IPS DF 4.7 (cell line): Measurements from ENCODE around the gene HELZ.
"Not testable (repeated sequence)": the region's sequence is repeated elsewhere in the genome, so short reads cannot be mapped to it uniquely, and the experiment has no call there.

Source experiments
- DNase-seq: peaks from one replicate; pipeline ENCODE4 v3.0.0-alpha.2; 2013; ENCODE audit warnings: low spot score; ENCODE audit errors: extremely low read depth

Gene HELZ

DNA sequence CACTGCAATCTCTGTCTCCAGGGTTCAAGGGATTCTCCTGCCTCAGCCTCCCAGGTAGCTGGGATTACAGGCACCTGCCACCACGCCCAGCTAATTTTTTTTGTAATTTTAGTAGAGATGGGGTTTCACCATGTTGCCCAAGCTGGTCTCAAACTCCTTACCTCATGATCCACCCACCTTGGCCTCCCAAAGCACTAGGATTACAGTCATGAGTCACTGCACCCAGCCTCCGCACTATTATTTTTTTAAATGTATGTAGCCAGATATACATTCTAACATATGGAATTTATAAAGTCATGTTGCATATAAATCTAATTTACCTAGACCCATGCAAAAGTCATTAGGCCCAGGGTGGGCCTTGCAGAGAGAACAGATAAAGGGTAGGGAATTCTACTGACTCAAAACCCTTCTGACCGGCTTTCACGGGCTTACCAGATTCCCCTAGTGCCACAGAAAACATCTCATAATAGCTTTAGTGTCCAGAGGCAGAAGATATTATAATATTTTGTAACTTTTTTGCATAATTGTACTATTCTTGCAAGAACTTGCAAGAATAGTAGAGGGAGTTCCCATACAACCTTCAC lies 20.5 kb upstream of the HELZ start:
- no peak for DNase-seq

DNA sequence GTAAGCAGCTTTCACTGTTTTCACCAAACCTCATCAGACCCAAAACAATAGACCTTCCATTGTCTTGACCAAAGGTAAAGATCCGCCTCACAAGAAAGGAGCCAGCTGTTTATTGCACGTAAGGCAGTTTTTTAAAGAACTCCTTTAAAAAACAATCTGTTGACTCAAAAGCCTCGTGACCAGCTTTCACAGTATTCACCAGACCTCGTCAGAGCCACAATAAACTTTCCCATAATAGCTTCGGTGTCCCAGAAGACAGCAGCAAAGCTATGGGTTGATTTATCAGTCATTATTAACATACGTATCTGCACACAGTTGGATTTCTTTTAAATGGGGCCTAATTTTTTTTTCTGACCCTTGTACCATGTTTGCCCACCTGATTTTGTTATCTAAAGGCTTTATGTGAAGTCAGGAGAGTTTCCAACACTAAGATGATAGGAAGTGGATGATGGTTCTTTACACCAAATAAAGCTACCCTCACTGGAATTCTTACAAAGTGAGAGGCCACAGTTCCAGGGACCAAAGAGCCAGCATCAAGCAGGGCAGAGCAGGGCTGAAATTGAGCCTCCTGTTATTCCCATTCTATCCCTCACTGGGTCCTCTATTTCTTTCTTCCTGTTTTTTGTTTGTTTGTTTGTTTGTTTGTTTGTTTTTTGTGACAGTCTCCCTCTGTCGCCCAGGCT lies 17.6 kb upstream of the HELZ start:
- no peak for DNase-seq

GRCh38 chr17:67260170-67260987 lies 15.4 kb upstream of the HELZ start:
- no peak for DNase-seq

DNA sequence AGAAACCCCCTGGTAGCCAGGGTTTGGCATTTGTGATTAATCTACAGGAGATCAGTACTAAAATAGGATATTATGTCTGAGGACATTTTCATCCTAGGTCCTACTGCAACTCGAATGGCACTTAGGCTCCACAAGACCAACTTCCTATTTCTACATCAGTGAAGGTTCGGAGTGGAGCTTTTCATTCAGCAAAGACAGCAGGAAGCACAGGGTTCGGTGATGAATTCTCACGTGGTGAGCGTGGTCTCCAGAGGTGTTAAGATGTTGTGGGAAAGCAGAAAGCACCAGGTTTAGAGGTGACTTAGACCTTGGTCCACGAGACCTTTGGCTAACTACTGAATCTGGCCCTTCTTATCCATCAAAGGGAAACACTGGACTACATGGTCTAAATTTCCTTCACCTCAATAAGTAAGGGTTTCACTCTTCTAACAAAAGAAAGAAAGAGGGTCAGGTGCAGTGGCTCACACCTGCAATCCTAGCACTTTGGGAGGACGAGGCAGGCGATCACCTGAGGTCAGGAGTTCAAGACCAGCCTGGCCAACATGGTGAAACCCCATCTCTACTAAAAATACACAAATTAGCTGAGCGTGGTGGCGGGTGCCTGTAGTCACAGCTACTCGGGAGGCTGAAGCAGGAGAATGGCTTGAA lies 13.9 kb upstream of the HELZ start:
- DNase-seq = no peak

DNA sequence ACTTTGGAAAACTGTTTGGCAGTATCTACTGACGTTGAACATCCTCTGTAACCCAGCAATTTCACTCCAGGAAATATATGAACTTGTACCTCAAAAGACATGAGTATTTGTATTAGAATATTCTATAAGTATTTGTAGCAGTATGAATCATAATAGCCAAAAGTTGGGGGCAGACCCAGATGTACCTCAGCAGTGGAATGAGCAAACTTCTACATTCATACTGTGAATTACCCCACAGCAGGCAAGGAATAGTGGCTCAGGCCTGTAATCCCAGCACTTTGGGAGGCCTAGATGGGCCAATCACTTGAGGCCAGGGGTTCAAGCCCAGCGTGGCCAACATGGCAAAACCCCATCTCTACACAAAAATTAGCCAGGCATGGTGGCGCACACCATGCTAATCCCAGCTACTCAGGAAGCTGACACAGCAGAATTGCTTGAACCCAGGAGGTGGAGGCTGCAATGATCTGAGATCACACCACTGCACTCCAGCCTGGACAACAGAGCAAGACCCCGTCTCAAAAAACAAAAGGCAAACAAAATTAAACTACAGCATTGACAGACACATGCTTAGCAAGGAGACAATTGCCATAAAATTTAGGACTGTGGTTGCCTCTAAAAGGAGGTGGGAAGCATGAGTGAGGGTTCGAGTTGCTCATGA lies 11.2 kb upstream of the HELZ start:
- no peak for DNase-seq

DNA sequence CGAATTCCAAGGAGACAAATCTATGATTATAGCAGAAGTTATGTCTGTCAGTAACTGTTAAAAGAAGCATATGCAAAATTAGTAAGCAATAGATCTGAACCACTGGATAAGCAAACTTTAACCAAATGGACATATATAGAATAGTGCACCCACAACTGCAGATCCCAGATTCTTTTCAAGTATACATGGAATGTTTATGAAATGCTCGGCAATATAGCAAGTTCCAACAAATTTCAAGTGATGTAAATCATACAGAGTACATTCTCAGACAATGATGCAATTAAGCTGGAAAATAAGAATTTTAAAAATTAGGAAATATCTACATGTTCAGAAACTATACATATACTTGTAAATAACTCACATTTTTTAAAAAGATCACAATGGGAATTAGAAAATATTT lies 8.4 kb upstream of the HELZ start:
- no peak for DNase-seq

DNA sequence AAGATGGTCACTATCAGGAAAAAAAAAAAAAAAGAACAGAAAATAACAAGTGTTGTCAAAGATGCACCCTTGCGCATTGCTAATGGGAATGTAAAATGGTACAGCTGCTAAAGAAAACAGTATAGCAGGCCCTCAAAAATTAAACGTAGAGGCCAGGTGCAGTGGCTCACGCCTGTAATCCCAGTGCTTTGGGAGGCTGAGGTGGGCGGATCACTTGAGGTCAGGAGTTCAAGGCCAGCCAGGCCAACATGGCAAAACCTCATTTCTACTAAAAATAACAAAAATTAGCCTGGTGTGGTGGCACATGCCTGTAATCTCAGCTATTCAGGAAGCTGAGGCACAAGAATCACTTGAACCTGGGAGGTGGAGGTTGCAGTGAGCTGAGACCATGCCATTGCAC lies 6.6 kb upstream of the HELZ start:
- not testable (repeated sequence) for DNase-seq

GRCh38 chr17:67248291-67248690 lies 3.3 kb upstream of the HELZ start:
- no peak for DNase-seq

GRCh38 chr17:67247416-67247900 lies 2.5 kb upstream of the HELZ start:
- DNase-seq = no peak

GRCh38 chr17:67246653-67247415 lies 1.8 kb upstream of the HELZ start:
- DNase-seq = no peak

DNA sequence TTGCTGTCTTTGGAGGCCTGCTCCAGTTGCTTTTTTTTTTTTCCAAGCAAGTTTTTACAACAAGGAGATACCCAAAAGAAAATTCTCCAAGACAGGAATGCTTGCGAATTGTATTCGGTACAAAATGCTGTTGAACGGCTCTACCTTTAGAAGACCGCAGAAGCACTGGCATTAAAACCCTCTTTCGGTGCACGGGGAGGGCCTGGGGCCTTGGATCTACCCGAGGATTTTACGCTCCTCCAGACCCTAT lies 1.3 kb upstream of the HELZ start:
- no peak for DNase-seq

DNA sequence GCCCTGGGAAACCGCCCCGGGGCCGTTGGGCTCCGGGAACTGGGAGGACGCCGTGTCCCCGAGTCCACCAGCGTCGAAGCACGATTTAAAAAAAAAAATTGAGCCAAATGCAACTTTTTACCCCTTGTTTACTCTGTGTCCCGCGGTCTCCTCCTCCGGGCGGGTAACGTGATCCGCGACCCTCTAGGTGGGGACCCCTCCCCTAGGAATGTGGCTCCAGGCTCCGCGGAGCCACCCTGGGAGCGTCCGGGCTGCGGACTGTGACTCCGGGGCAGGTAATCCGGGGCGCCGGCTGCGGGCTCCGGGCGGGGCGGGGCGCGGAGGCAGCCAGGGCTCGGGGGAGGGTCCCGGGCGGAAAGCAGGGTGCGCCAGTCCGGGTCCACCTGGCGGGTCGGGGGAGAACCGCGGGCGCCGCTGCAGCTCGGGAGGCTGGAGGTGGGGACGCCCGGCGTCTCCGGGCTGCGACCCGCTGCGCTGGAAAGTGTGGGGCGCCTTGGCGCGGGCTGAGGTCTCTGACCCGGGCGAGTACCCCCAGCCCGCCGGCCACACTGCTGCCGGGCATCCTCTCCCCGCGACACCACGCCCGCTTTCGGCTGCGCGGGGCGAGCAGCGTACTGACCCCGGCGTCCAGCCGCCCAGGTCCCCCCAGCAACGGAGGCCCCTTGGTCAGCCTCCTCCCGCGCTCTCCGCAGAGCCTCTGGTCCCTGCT lies 852 bp upstream of the HELZ start:
- no peak for DNase-seq

GRCh38 chr17:67244431-67245072 lies 444 bp downstream of the HELZ start:
- no peak for DNase-seq

- no peak for DNase-seq
These were observed 1.7 kb downstream of the HELZ start for GRCh38 chr17:67243284-67243683.

- no peak for DNase-seq
These were observed 3.2 kb downstream of the HELZ start for GRCh38 chr17:67241719-67242341.

- no peak for DNase-seq
These were observed 5.4 kb downstream of the HELZ start for GRCh38 chr17:67239597-67239996.

- DNase-seq = no peak
These were observed 6.0 kb downstream of the HELZ start for GRCh38 chr17:67238991-67239390.

- no peak for DNase-seq
These were observed 12.6 kb downstream of the HELZ start for GRCh38 chr17:67232441-67232840.
